AG09309 (cell line): ENCODE results near the gene SLC7A1.

Experiments used
- DNase-seq: peaks from one replicate; pipeline ENCODE4 v3.0.0-alpha.2; 2010; ENCODE audit warnings: low read depth
- H3K4me3 ChIP-seq: 2 replicates; pipeline ENCODE4 v1.5.1; 2011; ENCODE audit warnings: mild to moderate bottlenecking, low read depth, low read length, moderate library complexity; ENCODE audit not compliant: control insufficient read depth
- CTCF ChIP-seq: IDR thresholded peaks from 2 replicates; pipeline ENCODE4 v1.5.1; 2011; ENCODE audit warnings: mild to moderate bottlenecking, low read depth, low read length, inconsistent platforms; ENCODE audit not compliant: insufficient read depth, control insufficient read depth; ENCODE audit errors: missing control alignments

Gene SLC7A1

GRCh38 chr13:29577136-29578051 lies 18.1 kb downstream of the SLC7A1 start:
- no peak for DNase-seq
- H3K4me3 ChIP-seq, result no peak overlapping the region
- no peak for TF ChIP-seq CTCF

GRCh38 chr13:29576581-29576980 lies 18.9 kb downstream of the SLC7A1 start:
- TF ChIP-seq CTCF, result no peak
- H3K4me3 ChIP-seq, result no peak overlapping the region
- no peak for DNase-seq

- DNase-seq, result no peak
- H3K4me3 ChIP-seq, result no peak overlapping the region
- TF ChIP-seq CTCF, result no peak
These were observed 20.4 kb downstream of the SLC7A1 start for GRCh38 chr13:29575098-29575497.

- no peak for DNase-seq
- no peak for TF ChIP-seq CTCF
These were observed 22.3 kb downstream of the SLC7A1 start for GRCh38 chr13:29573190-29573589.

GRCh38 chr13:29572575-29572974 lies 22.9 kb downstream of the SLC7A1 start:
- TF ChIP-seq CTCF, result no peak

More at GRCh38 chr13:29573190-29573589, 22.3 kb downstream of the SLC7A1 start:
- H3K4me3 ChIP-seq, result no peak overlapping the region

GRCh38 chr13:29571876-29572570 lies 23.5 kb downstream of the SLC7A1 start:
- no peak for DNase-seq
- no peak overlapping the region for H3K4me3 ChIP-seq
- no peak for TF ChIP-seq CTCF

More at GRCh38 chr13:29572575-29572974, 22.9 kb downstream of the SLC7A1 start:
- no peak for DNase-seq
- no peak overlapping the region for H3K4me3 ChIP-seq
